HG03571 (cell line): Measurements from ENCODE around the gene MLNR.
A peak's percentile ranks its signal among the peaks of the same experiment; 100 is the strongest.

ENCODE experiments used
- ATAC-seq: cut with Tn5 transposase; IDR thresholded peaks from one replicate; pipeline ENCODE4 v1.9.1; 2021; ENCODE audit not compliant: unreplicated experiment

MLNR gene

GRCh38 chr13:49225223-49226042 is 5.3 kb downstream of the MLNR start:
- no peak for ATAC-seq

DNA sequence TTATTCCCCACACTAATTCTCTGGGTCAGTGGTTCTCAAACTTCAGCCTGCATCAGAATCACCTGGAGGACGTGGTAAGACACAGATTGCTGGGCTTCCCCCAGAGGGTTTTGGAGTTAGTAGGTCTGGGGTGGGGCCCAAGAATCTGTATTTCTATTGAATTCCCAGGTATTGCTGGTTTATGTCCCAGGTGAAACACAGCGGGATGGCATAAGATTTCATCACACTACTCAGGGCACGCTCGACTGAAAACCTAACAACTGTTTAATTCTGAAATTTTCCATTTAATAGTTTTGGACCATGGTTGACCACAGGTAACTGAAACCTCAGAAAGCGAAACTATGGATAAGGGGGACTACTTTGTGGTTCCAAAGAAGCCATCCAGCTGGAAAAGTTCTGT is 6.5 kb downstream of the MLNR start:
- ATAC-seq, result no peak

DNA sequence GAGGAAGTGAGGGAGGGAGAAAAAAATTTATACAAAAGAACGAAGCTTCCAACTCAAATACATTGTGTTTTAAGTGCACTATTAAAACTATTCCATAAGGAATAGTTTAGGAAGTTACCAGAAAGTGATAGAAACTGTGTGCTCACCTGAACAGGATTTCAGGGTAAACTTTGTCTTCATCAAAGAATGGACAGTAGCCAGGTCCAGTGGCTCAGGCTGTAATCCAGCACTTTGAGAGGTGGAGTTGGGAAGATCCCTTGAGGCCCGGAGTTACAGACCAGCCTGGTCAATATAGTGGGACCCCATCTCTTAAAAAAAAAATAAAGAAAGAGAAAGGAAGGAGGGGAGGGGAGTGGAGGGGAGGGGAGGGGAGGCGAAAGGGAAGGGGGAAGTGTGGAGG is 14.6 kb downstream of the MLNR start:
- no peak for ATAC-seq

GRCh38 chr13:49235856-49236431 is 15.8 kb downstream of the MLNR start:
- ATAC-seq, result no peak

DNA sequence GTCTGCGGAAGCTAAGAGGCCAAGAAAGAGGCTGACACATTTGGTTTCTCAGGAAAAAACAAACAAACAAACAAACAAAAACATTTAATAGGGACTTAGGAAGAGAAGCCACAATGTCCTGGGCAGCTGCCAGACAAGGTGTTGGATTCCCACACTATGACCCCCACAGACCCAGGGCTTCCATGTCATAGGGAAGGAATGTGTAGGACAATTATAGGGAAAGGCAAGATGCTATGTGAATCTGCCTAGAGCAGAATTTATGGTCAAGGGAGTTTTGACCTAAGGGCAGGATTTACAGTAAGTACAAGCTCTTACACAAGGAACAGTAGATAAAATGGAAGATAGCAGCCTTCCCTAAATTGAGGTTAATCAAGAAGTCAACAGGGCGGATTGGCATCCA is 18.5 kb downstream of the MLNR start:
- no peak for ATAC-seq

DNA sequence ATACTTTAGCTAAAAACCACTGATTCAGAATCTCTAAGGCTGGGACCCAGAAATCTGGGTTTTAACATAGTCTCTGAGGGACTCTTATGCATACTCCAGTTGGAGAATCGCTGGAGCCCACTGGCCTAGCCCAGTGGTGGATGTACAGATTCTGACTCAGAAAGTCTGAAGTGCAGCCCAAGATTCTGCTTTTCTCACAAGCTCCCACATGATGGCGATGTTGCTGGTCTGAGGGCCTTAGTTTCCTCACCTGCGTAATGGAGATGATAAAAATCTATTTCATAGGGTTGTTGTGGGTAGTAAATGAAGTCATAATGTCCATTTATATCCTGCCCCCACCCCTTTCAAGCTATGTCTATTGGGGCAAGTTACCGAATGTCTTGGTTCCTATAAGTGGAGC is 19.9 kb downstream of the MLNR start:
- no peak for ATAC-seq

- no peak for ATAC-seq
Measured at GRCh38 chr13:49241296-49241695, 21.2 kb downstream of the MLNR start.

- ATAC-seq, result no peak
Measured at GRCh38 chr13:49245101-49245500, 25.0 kb downstream of the MLNR start.

DNA sequence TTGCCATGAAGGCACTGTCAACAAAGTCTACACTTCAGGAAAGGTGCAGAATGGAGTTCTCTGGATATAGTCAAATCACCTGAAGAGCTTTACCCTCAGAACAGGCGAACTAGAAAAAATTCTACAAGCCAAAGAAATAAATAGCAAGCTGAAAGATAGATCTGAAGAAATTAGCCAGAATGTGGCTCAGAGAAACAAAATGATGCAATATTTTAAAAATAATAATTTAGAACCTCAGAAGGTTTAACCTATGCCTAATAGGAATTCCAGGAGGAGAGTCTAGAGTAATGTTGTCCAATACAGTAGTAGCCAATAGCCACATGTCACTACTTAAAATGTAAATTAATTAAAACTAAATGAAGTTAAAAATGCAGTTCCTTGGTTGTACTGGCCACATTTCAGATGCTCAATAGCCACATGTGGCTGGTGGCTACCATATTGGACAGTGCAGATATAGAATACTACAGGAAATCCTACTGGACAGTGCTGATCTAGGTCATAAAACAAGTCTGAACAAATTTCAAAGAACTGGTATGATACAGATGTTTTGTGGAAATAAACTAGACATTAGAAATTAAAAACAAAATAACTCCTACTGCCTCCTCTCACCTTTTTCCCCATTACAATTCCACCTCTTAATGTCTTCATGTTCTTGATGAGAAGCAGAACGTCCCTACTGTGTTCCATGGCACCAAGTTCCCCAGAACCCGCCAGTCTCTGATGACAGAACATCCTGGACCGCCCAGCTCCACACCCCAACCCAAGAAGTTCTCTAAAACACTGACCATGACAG is 26.9 kb downstream of the MLNR start:
- peak; percentile 35 for ATAC-seq

- ATAC-seq, result peak; percentile 98
Measured at GRCh38 chr13:49247643-49248621, 27.8 kb downstream of the MLNR start, which contains the start of gene CDADC1. Gene CDADC1 (plus strand): TSS chr13:49247925. CDS start chr13:49248038, 113 bp downstream.

GRCh38 chr13:49248622-49249002 is 28.5 kb downstream of the MLNR start:
- no peak for ATAC-seq

GRCh38 chr13:49251326-49251725 is 31.2 kb downstream of the MLNR start:
- ATAC-seq, result no peak

GRCh38 chr13:49253310-49253709 is 33.2 kb downstream of the MLNR start:
- no peak for ATAC-seq

DNA sequence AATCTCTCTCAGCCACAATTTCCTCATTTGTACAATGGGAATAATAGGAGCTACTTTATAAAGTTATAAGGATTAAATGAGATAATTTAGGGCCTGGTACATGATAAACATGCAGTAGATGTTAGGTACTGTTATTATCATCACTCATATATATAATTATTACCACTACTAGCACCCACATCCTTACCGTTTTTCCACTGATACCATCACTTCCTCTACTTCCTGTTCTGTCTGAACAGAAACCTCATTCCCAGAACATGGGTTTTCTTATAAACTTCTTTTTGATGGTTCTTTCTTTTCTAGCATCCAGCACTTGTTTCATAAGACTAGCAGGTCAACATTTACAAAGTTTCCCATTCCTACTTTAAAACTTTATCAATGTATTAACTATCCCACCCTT is 33.9 kb downstream of the MLNR start:
- no peak for ATAC-seq

DNA sequence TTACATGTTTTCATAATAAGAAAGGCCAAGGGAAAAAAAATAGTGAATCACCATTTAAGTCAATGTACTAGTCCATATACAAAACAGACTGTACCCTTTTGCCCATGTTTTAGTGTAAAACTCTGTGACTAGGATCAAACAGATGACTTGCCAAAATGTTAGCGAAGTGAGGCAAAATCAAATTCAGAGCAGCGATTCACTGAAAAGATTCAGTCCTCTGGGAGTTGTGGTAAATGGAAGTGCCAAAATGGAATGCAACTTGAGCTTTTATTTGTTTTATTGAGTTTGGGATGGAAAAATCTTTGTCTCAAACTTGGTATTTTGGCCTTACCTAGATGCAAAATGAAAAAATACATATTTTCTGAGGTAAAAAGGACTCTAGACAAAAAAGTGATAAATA is 36.7 kb downstream of the MLNR start:
- ATAC-seq, result no peak

DNA sequence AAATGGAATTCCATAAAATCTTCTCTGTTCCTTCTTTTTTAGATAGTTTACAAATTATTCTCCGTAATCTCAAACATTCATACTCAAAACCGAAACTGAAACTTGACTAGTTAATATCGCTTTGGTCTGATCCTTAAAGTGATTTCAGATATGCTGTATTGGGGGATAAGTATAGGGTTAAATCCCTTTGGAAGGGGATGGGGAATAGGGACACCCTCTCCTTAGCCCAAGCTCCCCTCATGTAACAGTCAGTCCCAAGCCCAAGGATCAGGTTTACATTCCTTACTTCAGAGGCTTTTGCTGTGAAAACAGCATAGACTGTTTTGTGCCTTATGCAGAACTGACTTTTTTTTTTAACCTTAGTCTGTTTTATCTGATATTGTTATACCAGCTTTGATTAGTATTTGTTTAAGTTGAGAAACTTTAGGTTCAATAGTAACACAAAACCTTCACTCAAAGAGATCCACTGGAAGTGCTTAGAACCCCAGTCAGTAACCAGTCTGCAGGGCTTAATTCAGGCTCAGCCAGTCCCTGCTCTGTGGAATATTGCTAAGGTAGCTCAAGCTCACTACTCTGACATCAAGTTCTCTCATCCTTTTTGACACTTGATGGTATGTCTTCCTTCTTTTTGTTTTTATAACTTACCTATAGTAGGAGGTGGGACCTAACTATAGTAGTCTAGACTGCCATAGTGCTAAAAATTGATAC is 38.1 kb downstream of the MLNR start:
- ATAC-seq, result no peak

- ATAC-seq, result no peak
Measured at GRCh38 chr13:49259586-49259985, 39.4 kb downstream of the MLNR start.

DNA sequence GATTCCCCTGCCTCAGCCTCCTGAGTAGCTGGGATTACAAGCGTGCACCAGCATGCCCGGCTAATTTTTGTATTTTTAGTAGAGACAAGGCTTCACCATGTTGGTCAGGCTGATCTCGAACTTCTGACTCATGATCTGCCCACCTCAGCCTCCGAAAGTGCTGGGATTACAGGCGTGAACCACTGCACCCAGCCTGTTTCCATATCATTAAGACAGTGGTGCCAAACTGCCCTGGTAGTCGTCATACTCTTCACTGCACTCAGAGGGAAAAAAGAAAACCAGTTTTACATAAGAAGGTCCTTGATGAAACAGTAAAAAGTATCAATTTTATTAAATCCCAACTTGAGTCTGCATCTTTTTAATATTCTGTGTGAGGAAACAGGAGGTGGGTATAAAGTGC is 42.5 kb downstream of the MLNR start:
- no peak for ATAC-seq

DNA sequence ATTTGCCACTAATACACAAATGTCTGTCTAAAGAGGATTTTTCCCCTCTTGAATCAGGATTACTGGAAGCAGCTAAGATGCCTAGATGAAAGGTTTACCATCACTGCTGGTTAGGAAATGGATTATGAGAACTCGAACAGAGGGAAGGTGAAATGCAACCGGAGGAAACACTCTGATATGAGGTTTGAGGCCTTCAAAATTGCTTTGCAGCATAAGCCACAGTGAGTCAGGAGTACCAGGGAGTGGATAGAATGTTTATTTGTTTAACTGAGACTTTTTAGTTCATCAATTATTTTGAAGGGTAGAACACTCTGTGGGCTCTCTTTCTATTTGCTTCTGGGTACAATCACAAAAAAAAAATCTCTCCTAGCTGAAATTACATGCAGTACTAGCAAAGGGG is 45.7 kb downstream of the MLNR start:
- ATAC-seq, result no peak

DNA sequence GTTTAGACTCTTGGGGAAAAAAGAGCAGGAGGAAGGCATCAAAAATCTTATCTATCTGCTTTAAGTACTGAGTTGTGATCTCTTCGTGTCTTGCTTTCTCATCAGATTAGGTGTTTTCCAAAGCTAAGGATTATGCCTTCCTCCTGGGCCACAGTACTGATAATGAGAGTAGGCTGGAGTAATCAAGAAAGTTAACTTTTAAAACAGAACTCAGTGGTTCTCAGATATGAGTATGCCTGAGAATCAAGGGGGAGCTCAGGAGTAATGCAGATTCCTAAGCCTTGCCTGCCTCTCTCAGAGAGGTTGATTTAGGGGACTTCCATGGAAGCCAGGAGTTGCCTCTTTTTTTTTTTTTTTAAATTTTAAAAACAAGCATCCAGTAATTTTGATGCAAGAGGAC is 51.1 kb downstream of the MLNR start:
- no peak for ATAC-seq
